ENCODE results near the gene CACUL1. TPM values are rescaled to one million over a fixed set of nuclear protein-coding genes. Genes with fewer than 3 reads are reported as not detected.

Gene CACUL1
- total RNA-seq, 1 experiment from 2014 or later: 38.5 TPM

GRCh38 chr10:118672766-118673715, 81.7 kb downstream of the CACUL1 start:
- Histone ChIP-seq H3K4ac (ENCODE audit: low read depth, low read length) (no peak overlapping the region), H3T11ph (ENCODE audit: low read length) (no peak overlapping the region), H4K20me1 (ENCODE audit: control insufficient read depth, insufficient read depth, insufficient read length) (no peaks in the 10 kb centered on the region), H2BK12ac (ENCODE audit: insufficient read length, low read depth, low read length) (no peak overlapping the region), H3K18ac (ENCODE audit: insufficient read length, low read depth, low read length) (no peak overlapping the region), H3K9ac (ENCODE audit: extremely low read depth, insufficient read length, low read length) (no peak overlapping the region), H3K27ac (ENCODE audit: insufficient read length, low read depth, low read length) (no peak overlapping the region), H3K9me3 (ENCODE audit: control insufficient read depth, low read depth, low read length) (no peaks in the 10 kb centered on the region), H2BK120ac (ENCODE audit: low read depth, low read length, poor library complexity, severe bottlenecking) (no peak overlapping the region), H4K8ac (replicated peaks; ENCODE audit: insufficient read length, low read depth, low read length) (no peak overlapping the region), H3K23ac (ENCODE audit: insufficient read length, low read depth, low read length) (no peak overlapping the region), H3K23me2 (ENCODE audit: insufficient read length, low read depth, low read length, poor library complexity, severe bottlenecking) (no peaks in the 10 kb centered on the region), H3K4me2 (ENCODE audit: insufficient read depth, insufficient read length, low read length) (no peak overlapping the region), H3K79me2 (ENCODE audit: insufficient read depth, low read length) (no peaks in the 10 kb centered on the region), H3K79me1 (ENCODE audit: insufficient read depth, low read depth, low read length, poor library complexity, severe bottlenecking) (no peaks in the 10 kb centered on the region), H3K27me3 (ENCODE audit: insufficient read depth, low read length) (no peaks in the 10 kb centered on the region), H2BK20ac (ENCODE audit: low read depth, low read length, poor library complexity, severe bottlenecking) (no peak overlapping the region), H2BK15ac (ENCODE audit: low read depth, low read length) (no peak overlapping the region), H2AFZ (ENCODE audit: low read length) (no peak overlapping the region), H2BK5ac (ENCODE audit: insufficient read length, low read length) (no peak overlapping the region), H3K14ac (ENCODE audit: insufficient read depth, low read length) (no peak overlapping the region; the same call in 1 of the 2 replicates), H4K91ac (ENCODE audit: insufficient read length, low read depth, low read length) (no peak overlapping the region), H3K56ac (ENCODE audit: insufficient read length, low read depth, low read length) (no peak overlapping the region), H3K4me1 (ENCODE audit: insufficient read depth, low read length) (no peaks in the 10 kb centered on the region), H4K5ac (ENCODE audit: insufficient read length, low read depth, low read length) (no peak overlapping the region), H2AK5ac (ENCODE audit: insufficient read length, low read length) (no peak overlapping the region)
- no peaks in the 10 kb centered on the region for H3K9me3 Mint-ChIP-seq
- WGBS (ENCODE audit: extremely low coverage, insufficient read length, low lambda C conversion rate): no CpG with 5 or more reads among the region's 11 CpGs
- no peak for TF ChIP-seq CTCF (conservative IDR thresholded peaks at IDR 0.05)
- DNase-seq: no peak
- no peaks in the 10 kb centered on the region for H3K36me3 Mint-ChIP-seq (ENCODE audit: insufficient read depth in 1 of 3, low read depth in 3 of 3)
- H3K27ac Mint-ChIP-seq: no peak overlapping the region; a peak in 1 of 7 replicates
- H3K27me3 Mint-ChIP-seq (ENCODE audit: low read depth): no peaks in the 10 kb centered on the region; the same call in 1 of the 2 replicates
- no peak overlapping the region for H3K4me3 Mint-ChIP-seq
- peaks cover 2 to 13% of the 10 kb centered on the region in 2 experiments; a peak in 2 of 4 replicates for H3K4me1 Mint-ChIP-seq

Measured in H9 (cell line).